Osteoblast (primary cell): ENCODE data around the gene CD151. TPM values are rescaled to one million over a fixed set of nuclear protein-coding genes. Genes with fewer than 3 reads are reported as not detected.

Experiments used
- DNase-seq: peaks from one replicate; pipeline ENCODE4 v3.0.0; 2011; ENCODE audit warnings: low spot score, mixed read lengths; ENCODE audit not compliant: insufficient read length; ENCODE audit errors: missing footprints
- H2AFZ ChIP-seq: 2 replicates; pipeline ENCODE4 v1.6.0; 2011; ENCODE audit warnings: mild to moderate bottlenecking, low read length
- H3K27ac ChIP-seq: 2 replicates; pipeline ENCODE4 v1.5.1; 2011; ENCODE audit warnings: mild to moderate bottlenecking, low read depth, low read length, moderate library complexity
- H3K27me3 ChIP-seq: 2 replicates; pipeline ENCODE4 v1.6.0; 2012; ENCODE audit warnings: mild to moderate bottlenecking, control low read depth, inconsistent platforms, low read length, moderate library complexity; ENCODE audit not compliant: insufficient read depth
- H3K36me3 ChIP-seq: 2 replicates; pipeline ENCODE4 v1.5.1; 2011; ENCODE audit warnings: mild to moderate bottlenecking, low read length, control low read depth, moderate library complexity; ENCODE audit not compliant: insufficient read depth
- H3K4me1 ChIP-seq: 2 replicates; pipeline ENCODE4 v1.5.1; 2011; ENCODE audit warnings: mild to moderate bottlenecking, low read length, control low read depth, moderate library complexity; ENCODE audit not compliant: insufficient read depth
- H3K4me2 ChIP-seq: 2 replicates; pipeline ENCODE4 v1.6.0; 2011; ENCODE audit warnings: mild to moderate bottlenecking, low read length; ENCODE audit not compliant: insufficient read depth
- H3K4me3 ChIP-seq: fragments of 200-600 bp; sonication (generic); 3 replicates; pipeline ENCODE4 v1.5.1; 2012; ENCODE audit warnings: mild to moderate bottlenecking, low read length, inconsistent platforms; ENCODE audit not compliant: insufficient read depth
- H3K79me2 ChIP-seq: 2 replicates; pipeline ENCODE4 v1.6.0; 2012; ENCODE audit warnings: mild to moderate bottlenecking, low read length, control low read depth, inconsistent platforms; ENCODE audit not compliant: insufficient read depth
- H3K9me3 ChIP-seq: 2 replicates; pipeline ENCODE4 v1.5.1; 2011; ENCODE audit warnings: low read depth, low read length, control low read depth
- H4K20me1 ChIP-seq: 2 replicates; pipeline ENCODE4 v1.6.0; 2012; ENCODE audit warnings: mild to moderate bottlenecking, low read length, control low read depth; ENCODE audit not compliant: insufficient read depth
- CTCF ChIP-seq: IDR thresholded peaks from 2 replicates; pipeline ENCODE4 v1.5.1; 2011; ENCODE audit warnings: mild to moderate bottlenecking, low read depth, low read length, moderate library complexity; ENCODE audit errors: extremely low read depth
- total RNA-seq: library from RNA; depleted of rRNA; stranded (reverse); fragments of >200 nt; gene quantifications from 2 replicates; pipeline ENCODE4 v1.2.3, GENCODE V29; 2012

The CD151 gene
- total RNA-seq, 1 donor: 416 TPM

- no peak overlapping the region for H2AFZ ChIP-seq
- H3K27ac ChIP-seq: peak overlapping the region; percentile 88
- peaks cover 37% of the 10 kb centered on the region for H3K4me1 ChIP-seq
- DNase-seq: peak; percentile 99
- TF ChIP-seq CTCF: no peak
- H3K79me2 ChIP-seq: peaks cover 86% of the 10 kb centered on the region
- H3K36me3 ChIP-seq: peaks cover 23% of the 10 kb centered on the region
- peak overlapping the region; percentile 97 for H3K4me3 ChIP-seq
- no peaks in the 10 kb centered on the region for H3K9me3 ChIP-seq
- peak overlapping the region; percentile 96 for H3K4me2 ChIP-seq
- H3K27me3 ChIP-seq: no peaks in the 10 kb centered on the region
- H4K20me1 ChIP-seq: peaks cover 48% of the 10 kb centered on the region
Observed at GRCh38 chr11:843818-844692, 11.3 kb downstream of the CD151 start.

GRCh38 chr11:844693-845644 lies 12.2 kb downstream of the CD151 start:
- TF ChIP-seq CTCF: no peak
- Histone ChIP-seq H3K36me3 (peaks cover 14% of the 10 kb centered on the region), H4K20me1 (peaks cover 44% of the 10 kb centered on the region), H3K4me2 (peak overlapping the region; percentile 96), H2AFZ (no peak overlapping the region), H3K4me1 (peaks cover 37% of the 10 kb centered on the region), H3K27me3 (no peaks in the 10 kb centered on the region), H3K27ac (peak overlapping the region; percentile 88), H3K9me3 (no peaks in the 10 kb centered on the region), H3K79me2 (peaks cover 82% of the 10 kb centered on the region), H3K4me3 (peak overlapping the region; percentile 97)
- DNase-seq: peak; percentile 98

- peak overlapping the region; percentile 88 for H3K27ac ChIP-seq
- no peaks in the 10 kb centered on the region for H3K27me3 ChIP-seq
- peaks cover 29% of the 10 kb centered on the region for H3K4me1 ChIP-seq
- DNase-seq: peak; percentile 97
- peaks cover 82% of the 10 kb centered on the region for H3K79me2 ChIP-seq
- peaks cover 41% of the 10 kb centered on the region for H4K20me1 ChIP-seq
- no peak overlapping the region for H2AFZ ChIP-seq
- H3K9me3 ChIP-seq: no peaks in the 10 kb centered on the region
- peak overlapping the region; percentile 97 for H3K4me3 ChIP-seq
- peak overlapping the region; percentile 96 for H3K4me2 ChIP-seq
- no peak for TF ChIP-seq CTCF
- peaks cover 9% of the 10 kb centered on the region for H3K36me3 ChIP-seq
Observed at GRCh38 chr11:845872-846495, 13.2 kb downstream of the CD151 start.
